HepG2 (cell line): ENCODE measurements around the gene MRNIP. TPM values are rescaled to one million over a fixed set of nuclear protein-coding genes. Genes with fewer than 3 reads are reported as not detected.

ENCODE experiments used
- DPF2 ChIP-seq: sonication (generic); formaldehyde crosslinking; IDR thresholded peaks from 2 replicates; pipeline ENCODE4 v1.4.0; 2020; ENCODE audit warnings: mild to moderate bottlenecking, low read depth, missing genetic modification reagents, borderline replicate concordance
- GLI4 ChIP-seq: sonication (generic); formaldehyde crosslinking; IDR thresholded peaks from 2 replicates; pipeline ENCODE4 v1.5.1; 2020; ENCODE audit warnings: missing genetic modification reagents, mild to moderate bottlenecking, moderate library complexity, borderline replicate concordance
- GMEB1 ChIP-seq: sonication (generic); formaldehyde crosslinking; IDR thresholded peaks from 2 replicates; pipeline ENCODE4 v1.5.1; 2020; ENCODE audit warnings: missing genetic modification reagents, mild to moderate bottlenecking, borderline replicate concordance
- KLF13 ChIP-seq: sonication (generic); formaldehyde crosslinking; IDR thresholded peaks from 2 replicates; pipeline ENCODE4 v1.4.0; 2020; ENCODE audit warnings: mild to moderate bottlenecking, missing genetic modification reagents
- MAZ ChIP-seq, 2 experiments: sonication (generic) in 1 of 2; formaldehyde crosslinking in 1 of 2; IDR thresholded peaks; 2 replicates each; pipeline versions ENCODE4 v1.5.0 to v1.6.1; 2012 to 2020; ENCODE audit warnings: low read depth in 2 of 2, mild to moderate bottlenecking in 2 of 2, borderline replicate concordance in 1 of 2, improper control_type of control experiment in 1 of 2, low read length in 1 of 2, missing genetic modification reagents in 1 of 2, moderate library complexity in 1 of 2
- MED1 ChIP-seq: sonication (generic); formaldehyde crosslinking; IDR thresholded peaks from 2 replicates; pipeline ENCODE4 v1.4.0; 2020; ENCODE audit warnings: missing genetic modification reagents
- MTF2 ChIP-seq: sonication (generic); formaldehyde crosslinking; IDR thresholded peaks from 2 replicates; pipeline ENCODE4 v1.5.0; 2020; ENCODE audit warnings: missing genetic modification reagents, borderline replicate concordance
- NCOA2 ChIP-seq: sonication (generic); formaldehyde crosslinking; IDR thresholded peaks from 2 replicates; pipeline ENCODE4 v1.8.0; 2022; ENCODE audit warnings: inconsistent platforms
- NFATC3 ChIP-seq: sonication (generic); formaldehyde crosslinking; IDR thresholded peaks from 2 replicates; pipeline ENCODE4 v1.5.1; 2020; ENCODE audit warnings: mild to moderate bottlenecking, missing genetic modification reagents
- NRL ChIP-seq: sonication (generic); formaldehyde crosslinking; IDR thresholded peaks from 2 replicates; pipeline ENCODE4 v1.5.0; 2020; ENCODE audit warnings: missing genetic modification reagents, mild to moderate bottlenecking, moderate library complexity, borderline replicate concordance
- POLR2A ChIP-seq, 2 experiments: IDR thresholded peaks; 2 replicates each; pipeline ENCODE4 v1.6.1; 2011; ENCODE audit warnings: low read depth in 2 of 2, low read length in 2 of 2, mild to moderate bottlenecking in 1 of 2, moderate library complexity in 1 of 2; ENCODE audit not compliant: insufficient read depth in 1 of 2
- RFXAP ChIP-seq: sonication (generic); formaldehyde crosslinking; IDR thresholded peaks from 2 replicates; pipeline ENCODE4 v1.4.0; 2020; ENCODE audit warnings: missing genetic modification reagents, borderline replicate concordance
- SNAPC5 ChIP-seq: sonication (generic); formaldehyde crosslinking; IDR thresholded peaks from 2 replicates; pipeline ENCODE4 v1.8.1; 2023; ENCODE audit warnings: mild to moderate bottlenecking, missing genetic modification reagents, borderline replicate concordance
- SPEN ChIP-seq: sonication (generic); formaldehyde crosslinking; IDR thresholded peaks from 2 replicates; pipeline ENCODE4 v1.5.1; 2020; ENCODE audit warnings: low read depth, mild to moderate bottlenecking, missing genetic modification reagents
- SRY ChIP-seq: sonication (generic); formaldehyde crosslinking; IDR thresholded peaks from 2 replicates; pipeline ENCODE4 v1.8.0; 2022; ENCODE audit warnings: mild to moderate bottlenecking, missing genetic modification reagents
- U2AF2 ChIP-seq: fragments of 200-400 bp; formaldehyde crosslinking; IDR thresholded peaks from 2 replicates; pipeline ENCODE4 v1.6.1; 2017; ENCODE audit warnings: low read depth, mild to moderate bottlenecking, low read length
- ZC3H13 ChIP-seq: sonication (generic); formaldehyde crosslinking; IDR thresholded peaks from 2 replicates; pipeline ENCODE4 v1.8.1; 2023; ENCODE audit warnings: mild to moderate bottlenecking, missing genetic modification reagents, moderate library complexity
- ZNF251 ChIP-seq: sonication (generic); formaldehyde crosslinking; IDR thresholded peaks from 2 replicates; pipeline ENCODE4 v1.9.0; 2021; ENCODE audit warnings: mild to moderate bottlenecking, missing genetic modification reagents
- ZNF441 ChIP-seq: sonication (generic); formaldehyde crosslinking; IDR thresholded peaks from 2 replicates; pipeline ENCODE4 v1.7.0; 2021; ENCODE audit warnings: missing genetic modification reagents, borderline replicate concordance
- ZNF792 ChIP-seq: IDR thresholded peaks from 2 replicates; pipeline ENCODE4 v1.6.1; 2016
- polyA plus RNA-seq, 8 experiments: library from polyadenylated mRNA; depleted of rRNA in 3 of 8; stranded (reverse) in 7 of 8; unstranded in 1 of 8; fragments of >200 nt; fragmentation: Illumina TruSeq in 4 of 8; extraction: Trizol in 4 of 8; gene quantifications; 2 replicates each; pipeline versions ENCODE4 v1.2.1 to v1.2.3, GENCODE V29; 2011 to 2016; ENCODE audit warnings: low read depth in 4 of 8, missing spikeins in 1 of 8, mixed read lengths in 1 of 8; ENCODE audit not compliant: insufficient read depth in 1 of 8
- total RNA-seq, 5 experiments: library from RNA; depleted of rRNA; stranded (reverse); fragments of >200 nt; fragmentation: Illumina TruSeq; extraction: Trizol; gene quantifications; 2 replicates each; pipeline ENCODE4 v1.2.3, GENCODE V29; 2016; ENCODE audit warnings: low read depth in 1 of 5
- TF ChIP-seq, protein P1 (sequence below): sonication (generic); formaldehyde crosslinking; IDR thresholded peaks from 2 replicates; pipeline ENCODE4 v1.8.1; 2023; ENCODE audit warnings: missing genetic modification reagents, inconsistent platforms, borderline replicate concordance
- TF ChIP-seq, protein P2 (sequence below): sonication (generic); formaldehyde crosslinking; IDR thresholded peaks from 2 replicates; pipeline ENCODE4 v1.8.1; 2023; ENCODE audit warnings: mild to moderate bottlenecking, missing genetic modification reagents
- TF ChIP-seq, protein P3 (sequence below): IDR thresholded peaks from 2 replicates; pipeline ENCODE4 v1.6.1; 2016; ENCODE audit warnings: control low read depth

Gene MRNIP
- total and polyA plus RNA-seq, 2 of the 13 experiments (the other 11 are each of a cell fraction or from before 2014, with no cell fraction given), result 15.5 to 34.1 TPM

GRCh38 chr5:179806250-179807048 lies 52.2 kb downstream of the MRNIP start, which contains the start of gene MGAT4B (continued):
- TF ChIP-seq, protein P1, sequence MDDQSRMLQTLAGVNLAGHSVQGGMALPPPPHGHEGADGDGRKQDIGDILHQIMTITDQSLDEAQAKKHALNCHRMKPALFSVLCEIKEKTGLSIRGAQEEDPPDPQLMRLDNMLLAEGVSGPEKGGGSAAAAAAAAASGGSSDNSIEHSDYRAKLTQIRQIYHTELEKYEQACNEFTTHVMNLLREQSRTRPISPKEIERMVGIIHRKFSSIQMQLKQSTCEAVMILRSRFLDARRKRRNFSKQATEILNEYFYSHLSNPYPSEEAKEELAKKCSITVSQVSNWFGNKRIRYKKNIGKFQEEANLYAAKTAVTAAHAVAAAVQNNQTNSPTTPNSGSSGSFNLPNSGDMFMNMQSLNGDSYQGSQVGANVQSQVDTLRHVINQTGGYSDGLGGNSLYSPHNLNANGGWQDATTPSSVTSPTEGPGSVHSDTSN (CRISPR knock-in tag), result no peak
- TF ChIP-seq KLF13 (CRISPR knock-in tag) (no peak), NCOA2 (CRISPR knock-in tag) (no peak), SNAPC5 (CRISPR knock-in tag) (no peak), MTF2 (CRISPR knock-in tag) (no peak), RFXAP (CRISPR knock-in tag) (no peak), NRL (CRISPR knock-in tag) (no peak), MAZ (IDR thresholded peaks at IDR 0.05; ENCODE audit: borderline replicate concordance, low read depth, low read length) (0 out of 2 replicates have a peak, but pooled peaks have one; percentile 53), MAZ (CRISPR knock-in tag; IDR thresholded peaks at IDR 0.05; ENCODE audit: low read depth) (peak; percentile 69), DPF2 (no peak), NFATC3 (CRISPR knock-in tag) (no peak), ZNF251 (no peak), MED1 (no peak), SPEN (CRISPR knock-in tag) (0 out of 2 replicates have a peak, but pooled peaks have one; percentile 48), ZNF792 (no peak), POLR2A (IDR thresholded peaks at IDR 0.05; ENCODE audit: insufficient read depth in 1 of 2, low read depth in 2 of 2, low read length in 2 of 2) (peak in 1 of 2 experiments; percentile 42; a peak in 1 of 4 replicates), GMEB1 (CRISPR knock-in tag) (no peak), U2AF2 (no peak), ZNF441 (CRISPR knock-in tag) (peak; percentile 7; the same call in 1 of the 2 replicates), SRY (CRISPR knock-in tag) (no peak), ZC3H13 (CRISPR knock-in tag) (no peak; the same call in none of the 2 replicates), GLI4 (CRISPR knock-in tag) (no peak)
- TF ChIP-seq, protein P2, sequence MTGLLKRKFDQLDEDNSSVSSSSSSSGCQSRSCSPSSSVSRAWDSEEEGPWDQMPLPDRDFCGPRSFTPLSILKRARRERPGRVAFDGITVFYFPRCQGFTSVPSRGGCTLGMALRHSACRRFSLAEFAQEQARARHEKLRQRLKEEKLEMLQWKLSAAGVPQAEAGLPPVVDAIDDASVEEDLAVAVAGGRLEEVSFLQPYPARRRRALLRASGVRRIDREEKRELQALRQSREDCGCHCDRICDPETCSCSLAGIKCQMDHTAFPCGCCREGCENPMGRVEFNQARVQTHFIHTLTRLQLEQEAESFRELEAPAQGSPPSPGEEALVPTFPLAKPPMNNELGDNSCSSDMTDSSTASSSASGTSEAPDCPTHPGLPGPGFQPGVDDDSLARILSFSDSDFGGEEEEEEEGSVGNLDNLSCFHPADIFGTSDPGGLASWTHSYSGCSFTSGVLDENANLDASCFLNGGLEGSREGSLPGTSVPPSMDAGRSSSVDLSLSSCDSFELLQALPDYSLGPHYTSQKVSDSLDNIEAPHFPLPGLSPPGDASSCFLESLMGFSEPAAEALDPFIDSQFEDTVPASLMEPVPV (CRISPR knock-in tag), result no peak
- TF ChIP-seq, protein P3, sequence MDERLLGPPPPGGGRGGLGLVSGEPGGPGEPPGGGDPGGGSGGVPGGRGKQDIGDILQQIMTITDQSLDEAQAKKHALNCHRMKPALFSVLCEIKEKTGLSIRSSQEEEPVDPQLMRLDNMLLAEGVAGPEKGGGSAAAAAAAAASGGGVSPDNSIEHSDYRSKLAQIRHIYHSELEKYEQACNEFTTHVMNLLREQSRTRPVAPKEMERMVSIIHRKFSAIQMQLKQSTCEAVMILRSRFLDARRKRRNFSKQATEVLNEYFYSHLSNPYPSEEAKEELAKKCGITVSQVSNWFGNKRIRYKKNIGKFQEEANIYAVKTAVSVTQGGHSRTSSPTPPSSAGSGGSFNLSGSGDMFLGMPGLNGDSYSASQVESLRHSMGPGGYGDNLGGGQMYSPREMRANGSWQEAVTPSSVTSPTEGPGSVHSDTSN (CRISPR knock-in tag), result no peak
